ENCODE measurements around the gene IGF2R.

- TF ChIP-seq CTCF (IDR thresholded peaks at IDR 0.05) = no peak
- TF ChIP-seq POLR2A (IDR thresholded peaks at IDR 0.05) = no peak
- no peak for TF ChIP-seq POLR2AphosphoS5 (IDR thresholded peaks at IDR 0.05)
These were observed 113.7 kb downstream of the IGF2R start for GRCh38 chr6:160082627-160083026.

Measured in breast epithelium (tissue), 3 donors.